HG02885 (cell line): ENCODE measurements around the gene IQGAP2.

Source experiments
- ATAC-seq: cut with Tn5 transposase; IDR thresholded peaks from one replicate; pipeline ENCODE4 v1.9.1; 2021; ENCODE audit warnings: mild to moderate bottlenecking; ENCODE audit not compliant: unreplicated experiment, poor library complexity

IQGAP2 gene

DNA sequence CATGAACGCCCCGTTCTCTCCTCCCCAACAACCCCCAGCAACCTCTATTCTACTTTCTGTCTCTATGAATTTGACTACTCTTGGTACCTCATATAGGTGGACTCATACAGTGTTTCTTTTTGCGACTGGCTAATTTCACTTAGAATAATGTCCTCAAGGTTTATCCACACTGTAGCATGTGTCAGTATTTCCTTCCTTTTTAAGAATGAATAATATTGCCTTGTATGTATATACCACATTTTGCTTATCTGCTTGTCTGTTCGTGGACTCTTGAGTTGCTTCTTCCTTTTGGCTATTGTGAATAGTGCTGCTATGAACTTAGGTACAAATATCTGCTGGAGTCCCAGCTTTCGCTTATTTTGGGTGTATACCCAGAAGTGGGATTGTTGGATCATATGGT, 42.7 kb downstream of the IQGAP2 start:
- ATAC-seq: no peak

DNA sequence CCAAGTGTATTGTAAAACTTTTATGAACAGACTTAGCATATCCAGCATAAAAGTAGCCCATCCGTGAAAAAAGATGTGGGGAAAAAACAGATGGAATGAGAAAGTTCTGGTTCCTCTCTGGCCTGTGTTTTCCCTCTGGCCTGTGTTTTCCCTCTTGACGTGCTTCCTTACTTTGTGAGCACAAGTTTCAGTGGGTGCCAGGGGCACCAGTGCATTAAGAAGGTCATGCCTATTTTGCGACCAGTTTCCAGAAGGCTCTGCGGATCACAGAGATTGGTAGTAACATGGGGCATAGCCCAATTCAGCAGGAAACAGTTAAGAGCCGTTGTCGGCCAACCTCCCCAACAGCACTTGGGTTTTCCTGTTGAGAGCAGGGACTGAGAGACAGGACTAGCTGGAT, 43.7 kb downstream of the IQGAP2 start:
- no peak for ATAC-seq

DNA sequence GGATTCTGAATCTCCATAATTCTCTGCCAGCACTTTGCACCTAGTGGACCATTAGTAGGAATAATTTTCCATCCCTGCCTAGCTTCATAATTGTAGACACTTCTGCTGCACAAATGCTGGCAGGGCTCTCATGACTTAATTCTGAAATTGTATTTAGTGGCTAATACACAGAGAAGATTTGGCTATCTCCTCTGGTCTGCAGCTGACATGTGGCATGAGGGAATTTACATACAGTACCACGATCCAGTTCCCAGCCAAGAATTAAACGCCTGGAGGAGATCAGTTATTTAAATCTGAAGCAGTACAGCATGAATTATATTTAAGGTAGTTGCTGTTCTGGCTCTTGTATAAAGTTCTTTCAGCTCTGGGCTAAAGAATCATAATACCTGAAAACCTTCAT, 46.5 kb downstream of the IQGAP2 start:
- ATAC-seq: no peak

- ATAC-seq: no peak
Observed at GRCh38 chr5:76450054-76450453, 47.0 kb downstream of the IQGAP2 start.

- no peak for ATAC-seq
Observed at GRCh38 chr5:76451031-76451701, 48.1 kb downstream of the IQGAP2 start.

DNA sequence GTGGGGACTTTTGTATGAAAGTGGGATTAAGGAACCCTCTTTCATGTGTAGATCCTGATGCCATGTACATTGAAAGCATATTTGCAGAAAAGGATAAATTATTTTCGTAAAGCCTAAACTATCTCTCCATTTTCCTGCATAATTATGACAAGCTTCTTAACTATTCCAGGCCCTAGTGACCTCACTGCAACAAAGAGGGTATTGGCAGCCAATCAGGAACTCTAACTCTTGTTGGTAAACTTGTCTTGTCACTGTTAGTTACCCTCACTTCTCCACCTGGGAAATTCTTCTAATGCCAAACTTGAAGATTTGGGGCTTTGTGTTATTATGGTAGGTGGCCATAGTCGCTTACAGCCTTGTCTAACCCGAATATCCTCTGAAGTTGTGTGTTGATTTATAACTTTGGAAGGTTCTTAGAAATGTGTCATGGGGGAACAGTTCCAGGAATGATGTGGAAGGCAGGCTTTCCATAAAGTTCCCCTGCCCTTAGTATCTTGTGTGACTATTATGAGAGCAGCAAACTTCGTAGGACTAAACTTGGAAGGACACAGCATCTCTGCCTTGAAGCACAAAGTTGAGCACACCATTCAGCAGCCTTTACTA, 52.5 kb downstream of the IQGAP2 start:
- ATAC-seq: no peak

DNA sequence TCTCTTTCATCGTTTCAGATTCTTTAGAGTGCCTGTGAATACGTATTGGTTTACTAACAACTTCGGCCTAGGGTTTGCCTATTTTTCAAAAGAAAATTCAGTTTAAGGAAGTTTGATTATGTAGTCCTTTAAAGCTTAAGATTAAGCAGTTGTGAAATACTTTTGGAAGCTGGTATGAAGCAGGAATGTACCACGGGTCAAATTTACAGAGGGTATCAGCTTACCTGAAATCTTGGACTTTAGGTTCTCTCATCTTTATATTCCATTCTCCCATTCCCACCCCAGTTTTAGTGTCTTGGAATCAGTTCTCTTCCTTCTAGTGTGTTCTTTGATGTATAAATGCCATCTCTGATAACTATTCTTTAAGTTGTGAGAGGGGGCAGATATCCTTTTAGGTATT, 53.2 kb downstream of the IQGAP2 start:
- ATAC-seq: no peak

GRCh38 chr5:76457674-76458485, 54.8 kb downstream of the IQGAP2 start:
- no peak for ATAC-seq

- ATAC-seq: no peak
Observed at GRCh38 chr5:76458486-76458830, 55.4 kb downstream of the IQGAP2 start.

DNA sequence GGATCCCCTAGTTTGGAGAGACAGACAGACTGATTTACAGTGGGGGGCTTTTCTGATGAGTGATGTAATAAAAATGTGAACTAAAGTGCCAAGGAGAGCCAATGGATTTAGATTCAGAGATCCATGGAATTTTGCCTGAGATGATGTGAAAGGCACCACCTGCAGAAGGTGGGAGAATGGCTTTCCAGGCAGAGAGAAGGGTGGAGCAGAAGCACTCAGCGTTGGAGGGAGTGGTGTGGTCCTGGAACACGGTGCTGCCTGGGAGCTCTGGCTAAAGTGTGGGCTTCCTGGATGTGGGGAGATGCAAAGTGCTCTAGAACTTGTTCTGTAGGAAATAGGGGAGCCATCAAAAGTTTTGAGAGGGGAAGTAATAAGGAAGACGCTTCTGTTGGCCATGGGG, 57.0 kb downstream of the IQGAP2 start:
- no peak for ATAC-seq

DNA sequence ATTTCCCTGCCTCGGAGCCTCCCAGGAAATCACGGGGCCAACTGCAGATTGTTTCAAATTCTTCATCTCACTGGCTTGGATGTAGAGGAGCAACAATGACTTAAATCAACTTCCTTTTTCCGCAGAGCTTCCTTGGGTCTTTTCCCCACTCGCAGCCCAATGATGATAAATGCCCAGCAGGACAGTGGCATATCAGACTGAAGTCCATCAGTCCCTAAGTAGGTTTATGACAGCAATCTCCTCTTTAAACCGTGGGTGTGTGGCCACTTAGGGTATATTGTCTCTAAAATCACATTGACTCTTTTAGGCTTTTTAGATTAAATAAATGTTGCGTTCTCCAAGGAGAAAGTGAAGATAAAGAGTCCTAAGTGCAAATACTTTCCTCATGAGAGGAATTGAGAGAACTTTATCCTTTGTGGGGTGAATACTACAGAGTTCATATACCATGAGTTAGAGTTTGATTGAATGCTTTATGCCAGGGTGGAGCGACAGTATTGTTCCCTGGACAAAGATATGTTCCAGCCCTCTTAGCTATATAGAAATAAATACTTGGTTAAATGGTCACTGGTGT, 59.1 kb downstream of the IQGAP2 start:
- ATAC-seq: no peak

DNA sequence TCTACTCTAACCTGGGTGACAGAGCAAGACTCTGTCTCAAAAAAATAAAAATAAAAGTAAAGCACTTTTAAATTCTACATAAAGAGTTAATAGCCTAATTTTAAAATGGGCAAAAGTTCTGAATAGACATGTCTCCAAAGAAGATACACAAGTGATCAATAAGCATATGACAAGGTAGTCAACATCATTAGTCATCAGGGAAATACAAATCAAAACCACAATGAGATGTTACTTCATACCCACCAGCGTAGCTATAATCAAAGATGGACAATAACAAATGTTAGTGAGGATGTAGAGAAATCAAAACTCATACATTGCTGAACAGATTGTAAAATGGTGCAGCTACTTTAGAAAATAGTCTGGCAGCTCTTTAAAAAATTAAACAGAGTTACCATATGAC, 64.1 kb downstream of the IQGAP2 start:
- ATAC-seq: no peak

GRCh38 chr5:76468635-76469425, 65.7 kb downstream of the IQGAP2 start:
- ATAC-seq: no peak

GRCh38 chr5:76469656-76470290, 66.7 kb downstream of the IQGAP2 start:
- no peak for ATAC-seq

GRCh38 chr5:76470976-76471375, 67.9 kb downstream of the IQGAP2 start:
- no peak for ATAC-seq

DNA sequence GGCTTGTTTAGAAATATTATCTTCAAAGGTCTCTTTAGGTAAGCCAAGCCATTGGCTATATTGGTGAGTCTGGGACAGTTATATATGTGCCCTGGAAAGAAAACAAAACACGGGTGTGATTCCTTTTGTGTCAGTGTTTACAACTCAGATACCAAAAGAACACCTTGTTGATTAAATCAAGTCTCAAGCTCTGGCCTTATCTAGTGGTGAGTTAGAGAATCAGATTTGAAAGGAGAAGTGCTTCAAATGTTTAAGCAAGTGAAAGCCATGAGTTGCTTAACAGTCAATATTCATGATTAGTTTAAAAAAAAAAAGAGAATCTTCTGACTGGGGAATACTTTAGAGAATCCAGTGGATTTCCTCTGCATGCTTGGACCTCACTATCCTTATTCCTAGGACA, 68.3 kb downstream of the IQGAP2 start:
- no peak for ATAC-seq

DNA sequence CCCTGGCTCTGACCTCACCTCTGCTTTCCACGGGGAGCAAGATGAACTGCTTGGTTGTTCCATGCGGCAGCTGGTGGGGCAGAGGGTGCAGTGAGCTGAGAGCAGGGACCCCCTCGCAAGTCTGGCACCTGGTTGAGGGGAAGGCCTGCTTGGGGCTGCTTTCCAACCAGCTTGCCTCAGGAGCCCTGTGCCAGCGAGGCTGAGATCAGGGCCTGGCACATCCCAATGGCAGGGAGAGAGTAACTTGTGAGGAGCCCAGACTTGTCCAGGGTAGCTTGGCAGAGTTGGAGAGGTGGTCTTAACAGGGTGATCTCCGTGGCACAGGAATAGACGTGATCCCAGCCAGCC, 68.9 kb downstream of the IQGAP2 start:
- no peak for ATAC-seq

- ATAC-seq: no peak
Observed at GRCh38 chr5:76472335-76473008, 69.4 kb downstream of the IQGAP2 start.

DNA sequence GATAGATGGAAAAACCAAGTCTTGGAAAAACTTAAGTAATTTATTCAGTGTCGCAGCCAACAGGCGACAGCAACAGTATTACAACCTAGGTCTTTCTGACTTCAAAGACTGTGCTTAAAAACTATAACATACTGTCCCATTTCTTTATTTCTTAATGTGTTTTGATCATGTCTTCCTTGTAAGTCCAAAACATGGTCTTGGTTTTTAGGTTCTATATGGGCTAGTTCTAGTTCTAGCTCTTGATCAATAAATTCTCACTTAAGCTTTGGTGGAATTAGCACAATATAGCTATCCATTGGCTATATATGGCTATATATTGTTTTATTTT, 69.9 kb downstream of the IQGAP2 start:
- ATAC-seq: no peak

DNA sequence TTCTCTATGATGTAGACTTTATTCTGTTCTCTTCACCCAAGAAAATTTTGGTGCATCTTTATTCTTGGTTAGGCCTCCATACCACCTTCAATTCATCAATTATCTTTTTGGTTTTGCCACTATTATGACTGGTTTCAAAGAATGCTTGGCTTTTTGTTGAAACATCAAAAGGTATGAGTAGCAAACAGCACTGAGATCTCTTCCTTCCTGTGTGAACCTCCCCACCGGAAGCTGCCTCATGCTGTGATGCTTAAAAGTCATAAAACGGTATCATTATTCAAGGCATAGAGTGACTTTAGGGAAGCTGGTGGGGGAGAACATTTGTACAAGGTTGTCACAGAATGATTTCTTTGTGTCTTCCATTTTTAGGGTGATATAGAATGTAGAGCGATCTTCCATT, 70.6 kb downstream of the IQGAP2 start:
- ATAC-seq: no peak
